Measurements from ENCODE around the gene DAPK1.
A peak's percentile ranks its signal among the peaks of the same experiment; 100 is the strongest.

DAPK1 gene

DNA sequence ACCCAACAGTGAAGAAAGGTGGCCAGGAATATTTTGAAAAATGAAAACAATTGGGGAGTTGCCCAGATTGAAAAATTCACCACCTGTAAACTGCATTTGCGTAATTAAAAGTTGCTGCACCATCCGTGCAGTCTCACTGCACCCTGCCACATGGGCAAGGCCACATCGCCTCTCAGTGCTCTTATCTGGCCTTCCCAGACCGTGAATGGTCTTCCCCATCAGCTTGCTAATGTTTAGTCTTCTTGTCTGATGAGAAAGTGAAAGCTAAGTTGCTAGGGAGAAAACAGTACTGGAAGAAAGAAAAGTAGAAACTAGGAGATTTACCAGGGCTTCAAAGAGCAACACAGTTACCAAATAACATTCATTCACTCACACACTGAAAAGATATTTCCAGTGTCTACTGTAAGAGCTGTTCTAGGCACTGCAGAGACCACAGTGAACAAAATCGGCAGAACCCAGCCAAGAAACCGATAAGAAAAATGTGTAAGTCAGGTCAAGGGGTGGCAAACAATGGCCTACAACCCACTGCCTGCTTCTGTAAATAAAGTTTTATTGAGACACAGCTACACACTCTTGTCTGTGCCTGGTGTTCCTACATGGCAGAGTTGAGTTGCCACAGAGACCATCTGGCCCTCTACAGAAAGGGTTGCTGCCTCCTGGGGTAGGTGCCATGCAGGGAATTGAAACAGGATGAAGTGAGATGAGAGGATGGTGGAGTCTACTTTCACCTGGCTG is 177.1 kb downstream of the DAPK1 start:
- no peak for DNase-seq

DNA sequence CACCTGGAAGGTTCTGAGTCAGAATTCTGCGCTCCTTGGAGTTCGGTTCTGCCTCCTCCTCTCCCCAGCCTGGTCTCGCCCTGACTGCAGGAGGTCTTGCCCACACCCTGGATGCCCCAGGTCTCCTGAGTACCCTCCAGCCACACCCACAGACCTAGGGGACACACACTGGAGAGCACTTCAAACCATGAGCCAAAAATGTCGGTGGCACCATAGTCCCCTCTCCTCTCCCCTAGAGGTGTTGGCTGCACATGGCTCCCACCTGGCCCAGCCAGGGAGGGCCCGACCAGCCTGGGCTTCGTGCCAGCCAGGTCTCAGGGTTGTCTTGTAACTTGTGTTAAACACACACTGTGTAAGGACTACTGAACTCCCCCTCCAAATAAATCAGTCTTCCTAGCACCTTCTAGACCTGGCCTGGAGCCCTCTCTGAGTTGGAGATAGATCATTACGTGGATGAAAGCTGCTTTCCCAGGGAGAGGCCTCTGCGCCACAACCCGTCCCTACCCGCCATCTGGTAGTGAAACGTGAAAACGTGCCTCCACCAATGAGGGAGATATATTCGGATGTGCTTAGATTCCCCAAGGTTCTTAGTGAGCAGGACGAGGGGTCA is 178.3 kb downstream of the DAPK1 start:
- no peak for DNase-seq

DNA sequence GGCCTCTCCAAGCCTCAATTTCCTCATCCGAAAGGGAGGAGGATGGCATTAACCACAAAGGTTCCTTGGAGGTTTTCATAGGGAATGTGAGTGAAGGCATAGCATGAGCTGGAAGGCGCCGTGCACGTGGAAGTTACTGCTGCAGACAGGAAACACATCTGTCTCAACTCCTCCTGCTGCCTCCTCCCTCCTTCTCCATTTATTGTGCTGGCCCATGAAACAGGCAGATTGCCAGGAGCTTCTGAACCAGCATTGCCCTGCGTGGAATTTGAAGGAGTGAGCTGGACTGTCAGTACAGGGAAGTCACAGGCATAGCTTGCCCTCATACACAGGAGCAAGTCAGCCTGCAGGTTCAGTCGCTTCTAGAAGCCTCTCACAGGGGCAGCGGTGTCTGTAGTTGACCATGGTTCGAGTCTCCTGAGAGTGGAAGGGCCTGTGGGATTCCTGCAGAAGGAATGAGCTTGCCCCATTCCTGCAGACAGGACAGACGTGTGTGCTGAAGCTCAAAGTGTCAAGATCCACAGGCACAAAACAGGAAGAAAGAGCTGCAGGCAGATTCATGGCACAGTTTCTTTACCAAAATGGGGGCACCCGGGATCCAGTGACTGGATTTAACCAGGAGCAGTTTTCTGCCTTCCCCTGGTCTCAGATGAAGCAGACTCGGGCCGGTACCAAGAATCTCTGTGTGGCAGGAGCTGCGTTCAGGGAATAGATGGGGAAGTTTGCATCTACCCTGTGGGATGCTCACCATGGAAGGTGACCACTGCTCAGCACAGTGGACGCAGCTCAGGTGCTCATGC is 179.5 kb downstream of the DAPK1 start:
- DNase-seq, result no peak

DNA sequence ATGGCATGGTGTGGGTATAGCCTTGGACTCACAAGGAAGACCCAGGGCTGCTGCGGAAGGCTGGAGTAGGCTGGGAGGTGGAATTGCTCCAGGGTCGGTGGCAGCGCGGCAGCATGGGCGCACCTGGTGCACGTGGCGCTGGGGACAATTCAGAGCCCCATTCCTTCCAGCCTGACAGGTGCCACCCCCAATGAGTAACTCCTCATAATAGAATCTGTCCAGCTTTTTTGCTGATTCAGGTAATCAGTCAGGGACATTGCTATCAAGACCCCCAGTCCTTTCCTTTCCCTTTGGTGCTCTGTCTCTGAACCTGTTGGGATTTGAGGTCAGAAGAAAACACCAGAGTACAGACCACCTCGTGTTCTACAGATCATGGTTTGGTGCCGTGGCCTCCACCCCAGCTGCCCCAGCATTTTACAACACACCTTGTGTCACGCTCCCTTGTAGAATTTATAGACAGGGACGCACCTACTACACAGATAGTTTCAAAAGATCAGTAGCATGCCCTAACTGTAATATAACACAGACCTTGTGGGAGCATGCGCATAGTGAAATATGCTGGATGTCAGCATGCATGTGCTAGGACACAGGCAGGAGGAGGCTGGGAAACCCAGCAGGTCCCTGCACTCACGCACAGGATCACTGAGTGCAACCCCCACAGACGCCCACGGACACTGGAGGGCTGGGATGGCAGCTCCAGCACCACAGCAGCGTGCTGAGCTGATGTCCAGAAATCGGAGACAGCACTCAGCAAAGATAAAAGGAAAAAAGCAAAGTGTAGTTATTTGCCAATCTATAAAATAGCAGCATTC is 180.3 kb downstream of the DAPK1 start:
- DNase-seq, result no peak

- peak; percentile 1 for DNase-seq
Measured at GRCh38 chr9:87678650-87679355, 181.1 kb downstream of the DAPK1 start.

DNA sequence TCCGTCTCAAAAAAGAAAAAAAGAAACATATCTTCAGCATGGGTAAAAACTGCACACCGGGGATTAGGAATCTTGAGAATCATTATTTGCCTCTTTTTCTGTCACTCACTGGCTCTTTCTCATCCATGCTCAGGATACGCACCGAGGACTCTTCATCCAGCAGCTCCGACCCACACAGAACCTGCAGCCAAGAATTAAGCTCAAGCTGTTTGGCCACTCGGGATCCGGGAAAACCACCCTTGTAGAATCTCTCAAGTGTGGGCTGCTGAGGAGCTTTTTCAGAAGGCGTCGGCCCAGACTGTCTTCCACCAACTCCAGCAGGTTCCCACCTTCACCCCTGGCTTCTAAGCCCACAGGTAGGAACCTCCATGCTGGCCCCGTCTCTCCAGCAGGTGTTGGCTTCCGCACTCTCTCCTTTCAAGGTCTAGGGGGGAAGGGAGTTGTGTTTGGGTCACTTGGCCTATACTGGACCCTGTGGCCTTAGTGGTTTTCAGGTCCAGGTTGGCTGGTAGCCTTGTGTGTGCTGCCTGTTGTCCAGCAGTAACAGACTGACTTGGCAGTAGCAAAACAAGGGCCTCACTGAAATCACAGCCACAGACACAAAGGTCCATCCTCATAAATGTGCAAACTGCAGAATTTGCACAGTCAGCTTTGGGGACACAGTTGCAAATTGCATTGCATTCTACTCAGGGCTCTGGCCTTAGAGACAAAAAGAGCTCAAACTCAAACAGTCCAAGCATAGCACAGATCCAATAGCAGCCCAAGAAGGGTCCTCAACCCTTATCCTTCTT is 183.8 kb downstream of the DAPK1 start:
- no peak for DNase-seq

DNA sequence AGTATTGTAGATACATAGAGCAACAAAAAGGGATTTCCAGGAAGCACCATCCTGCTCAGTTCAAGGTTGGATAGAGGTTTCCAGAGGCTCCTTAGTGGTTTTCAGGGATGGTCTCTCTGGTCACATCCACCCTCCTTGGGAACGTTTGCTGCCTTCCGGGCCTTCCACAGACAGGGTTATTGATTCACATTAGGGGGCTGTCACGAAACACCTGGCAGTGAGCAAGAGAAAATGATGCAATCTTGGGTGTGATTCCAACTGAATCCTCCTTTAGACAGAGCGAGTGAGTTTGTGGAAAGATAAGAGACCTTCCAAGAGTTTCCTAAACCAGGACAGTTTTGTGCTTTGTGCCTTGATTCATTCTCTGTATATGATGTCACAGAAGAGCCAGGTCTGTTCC is 184.4 kb downstream of the DAPK1 start:
- DNase-seq, result no peak

- no peak for DNase-seq
Measured at GRCh38 chr9:87682618-87683017, 185.0 kb downstream of the DAPK1 start.

- DNase-seq, result no peak
Measured at GRCh38 chr9:87683751-87684626, 186.3 kb downstream of the DAPK1 start.

- peak; percentile 0 for DNase-seq
Measured at GRCh38 chr9:87684627-87685219, 187.1 kb downstream of the DAPK1 start.

DNA sequence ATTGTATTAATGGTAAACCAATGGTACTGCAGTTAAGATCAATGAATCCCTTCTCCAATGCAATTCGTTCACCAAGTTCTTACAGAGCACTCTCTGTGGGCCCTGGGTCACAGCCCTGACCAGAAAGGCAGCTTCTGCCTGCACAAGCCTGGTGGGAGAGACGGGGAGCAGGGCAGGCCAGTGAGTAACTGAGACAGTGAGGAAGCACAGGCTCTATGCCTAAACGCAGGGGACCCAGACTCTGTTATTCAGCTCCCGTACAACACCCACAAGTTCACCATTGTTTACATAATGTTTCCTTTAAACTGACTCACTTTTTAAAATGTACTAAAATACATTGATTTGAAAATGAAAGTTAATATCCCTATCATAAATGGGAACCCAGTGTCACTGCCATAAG is 187.8 kb downstream of the DAPK1 start:
- DNase-seq, result no peak

DNA sequence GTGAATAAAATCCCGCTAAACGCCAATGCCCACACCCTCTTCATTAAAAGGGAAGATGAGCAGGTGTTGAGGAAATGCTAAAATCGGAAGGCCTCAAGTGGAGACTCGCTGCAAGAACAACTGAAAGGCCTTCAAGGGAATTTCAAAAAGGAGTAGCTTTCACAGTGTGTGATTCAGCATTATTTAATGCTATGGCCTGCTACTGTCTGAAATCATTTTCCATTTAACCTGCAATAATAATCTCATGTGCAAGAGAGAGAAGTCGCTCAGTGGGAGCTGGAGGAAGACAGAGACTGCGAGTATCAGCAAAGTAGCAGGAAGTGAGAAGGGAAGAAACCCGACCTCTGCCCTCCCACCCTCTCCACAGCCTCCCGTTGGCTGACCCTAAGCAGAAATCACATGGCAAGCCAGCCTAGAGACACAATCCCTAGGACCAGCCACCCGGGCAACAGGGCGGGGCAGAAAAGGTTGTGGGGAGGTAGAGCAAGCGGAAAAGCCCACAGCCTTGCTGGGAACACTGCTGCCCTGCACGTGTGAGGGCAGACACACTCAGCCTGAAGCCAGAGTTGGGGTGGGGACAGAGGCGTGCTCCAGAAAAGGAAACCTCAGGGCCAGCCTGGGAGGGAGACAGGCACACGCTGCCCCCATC is 188.3 kb downstream of the DAPK1 start:
- no peak for DNase-seq

DNA sequence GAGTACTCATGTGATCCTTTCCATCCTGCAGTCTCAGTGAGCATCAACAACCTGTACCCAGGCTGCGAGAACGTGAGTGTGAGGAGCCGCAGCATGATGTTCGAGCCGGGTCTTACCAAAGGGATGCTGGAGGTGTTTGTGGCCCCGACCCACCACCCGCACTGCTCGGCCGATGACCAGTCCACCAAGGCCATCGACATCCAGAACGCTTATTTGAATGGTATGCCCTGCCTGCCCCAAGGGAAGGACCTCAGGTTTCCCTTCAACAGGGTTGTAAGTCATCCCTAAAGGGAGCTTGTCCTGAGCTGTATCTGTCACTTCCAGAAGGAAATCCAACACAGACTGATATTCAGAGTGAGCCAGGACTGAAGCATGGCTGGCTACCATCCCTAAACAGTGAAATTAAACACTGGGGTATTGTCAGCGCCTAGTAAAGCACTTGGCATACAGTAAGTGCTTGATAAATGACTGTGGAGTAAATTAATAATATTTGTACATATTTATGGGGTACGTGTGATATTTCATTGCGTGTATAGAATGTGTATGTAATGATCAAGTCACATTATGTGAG is 188.9 kb downstream of the DAPK1 start:
- DNase-seq, result no peak

- no peak for DNase-seq
Measured at GRCh38 chr9:87687207-87687606, 189.5 kb downstream of the DAPK1 start.

GRCh38 chr9:87694236-87694755 is 196.6 kb downstream of the DAPK1 start:
- no peak for DNase-seq

- DNase-seq, result no peak
Measured at GRCh38 chr9:87695523-87695922, 197.9 kb downstream of the DAPK1 start.

DNA sequence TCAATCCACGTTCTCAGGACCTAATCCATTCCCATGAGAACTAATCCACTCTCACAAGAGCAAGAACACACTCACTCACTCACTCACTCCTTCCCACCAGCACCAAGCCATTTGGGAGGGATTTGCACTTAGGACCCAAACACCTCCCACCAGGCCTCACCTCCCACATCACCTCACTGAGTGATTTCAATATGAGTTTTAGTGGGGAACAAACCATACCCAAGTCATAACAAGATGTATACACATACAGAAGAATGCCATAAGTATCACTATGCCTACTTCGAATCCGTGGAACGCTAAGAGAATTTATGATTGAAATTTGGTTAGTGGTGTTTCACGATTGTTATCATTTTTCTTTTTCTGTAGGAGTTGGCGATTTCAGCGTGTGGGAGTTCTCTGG is 199.0 kb downstream of the DAPK1 start:
- no peak for DNase-seq

- no peak for DNase-seq
Measured at GRCh38 chr9:87698069-87698809, 200.6 kb downstream of the DAPK1 start.

Measured in NCI-H2227 treated with DMSO at 0.1 percent for 48 hours (cell line).